GM04504 (cell line): ENCODE results near the gene SFXN5.

Experiments used
- DNase-seq: peaks from one replicate; pipeline ENCODE4 v3.0.0-alpha.2; 2012; ENCODE audit warnings: low read depth

SFXN5 gene

DNA sequence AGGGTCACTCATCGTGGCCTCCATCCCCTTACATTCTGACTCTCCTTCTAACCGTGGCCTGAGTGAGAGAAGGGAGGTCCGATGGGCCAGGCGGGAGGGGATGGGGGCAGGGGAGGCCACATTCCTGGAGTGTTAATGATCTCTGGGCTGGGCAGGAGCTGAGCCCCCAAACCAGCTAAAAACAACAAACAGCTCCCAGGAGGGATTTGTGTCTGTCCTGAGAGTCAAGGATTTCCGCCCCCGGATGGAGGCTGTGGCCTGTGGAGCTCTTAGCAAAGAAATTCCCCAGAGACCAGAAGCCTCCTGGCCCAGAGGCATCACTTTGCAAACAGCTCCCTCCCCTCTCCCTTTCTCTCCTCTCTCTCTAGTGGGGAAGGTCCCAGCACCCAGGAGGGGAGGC lies 130.7 kb downstream of the SFXN5 start:
- DNase-seq = no peak

DNA sequence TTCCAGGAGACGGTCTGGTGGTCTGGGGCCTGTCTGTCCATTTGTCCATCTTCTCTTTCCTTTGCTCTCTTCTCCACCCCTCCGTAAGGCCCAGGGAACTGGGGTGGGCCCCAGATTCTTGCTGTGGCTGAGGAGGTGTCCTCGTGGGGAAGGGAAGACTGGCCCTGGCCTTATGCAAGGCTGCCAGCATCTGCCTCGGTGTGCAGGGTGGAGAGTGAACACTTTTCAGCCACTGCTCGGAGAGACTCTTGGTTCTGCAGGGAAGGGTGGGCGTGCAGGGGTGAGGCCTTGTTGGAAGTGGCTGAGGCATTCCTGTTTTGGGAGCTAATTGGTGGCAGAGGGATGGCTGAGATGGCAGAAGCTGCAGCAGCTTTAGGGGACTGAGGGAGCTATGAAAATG lies 131.2 kb downstream of the SFXN5 start:
- no peak for DNase-seq

GRCh38 chr2:72938455-72938854 lies 133.1 kb downstream of the SFXN5 start:
- no peak for DNase-seq

- no peak for DNase-seq
Observed at GRCh38 chr2:72937356-72937669, 134.2 kb downstream of the SFXN5 start.

- DNase-seq = no peak
Observed at GRCh38 chr2:72936660-72937355, 134.7 kb downstream of the SFXN5 start.

DNA sequence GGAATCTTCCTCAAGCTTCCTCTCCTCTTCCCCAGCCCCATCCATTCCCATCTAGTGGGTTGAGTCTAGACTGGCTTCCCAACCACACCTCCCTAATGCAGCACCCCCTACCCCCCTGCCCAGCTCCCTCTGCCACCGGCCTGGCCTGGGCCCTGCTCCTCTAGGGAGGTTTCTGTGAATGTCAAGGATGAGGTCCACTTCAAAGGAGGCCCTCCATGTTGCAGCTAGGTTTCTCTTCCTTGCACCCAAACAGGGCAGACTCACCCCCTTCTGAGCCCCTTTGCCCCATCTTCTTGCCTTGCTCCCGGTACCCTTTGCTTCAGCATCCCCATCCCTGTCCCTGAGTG lies 135.9 kb downstream of the SFXN5 start:
- no peak for DNase-seq

DNA sequence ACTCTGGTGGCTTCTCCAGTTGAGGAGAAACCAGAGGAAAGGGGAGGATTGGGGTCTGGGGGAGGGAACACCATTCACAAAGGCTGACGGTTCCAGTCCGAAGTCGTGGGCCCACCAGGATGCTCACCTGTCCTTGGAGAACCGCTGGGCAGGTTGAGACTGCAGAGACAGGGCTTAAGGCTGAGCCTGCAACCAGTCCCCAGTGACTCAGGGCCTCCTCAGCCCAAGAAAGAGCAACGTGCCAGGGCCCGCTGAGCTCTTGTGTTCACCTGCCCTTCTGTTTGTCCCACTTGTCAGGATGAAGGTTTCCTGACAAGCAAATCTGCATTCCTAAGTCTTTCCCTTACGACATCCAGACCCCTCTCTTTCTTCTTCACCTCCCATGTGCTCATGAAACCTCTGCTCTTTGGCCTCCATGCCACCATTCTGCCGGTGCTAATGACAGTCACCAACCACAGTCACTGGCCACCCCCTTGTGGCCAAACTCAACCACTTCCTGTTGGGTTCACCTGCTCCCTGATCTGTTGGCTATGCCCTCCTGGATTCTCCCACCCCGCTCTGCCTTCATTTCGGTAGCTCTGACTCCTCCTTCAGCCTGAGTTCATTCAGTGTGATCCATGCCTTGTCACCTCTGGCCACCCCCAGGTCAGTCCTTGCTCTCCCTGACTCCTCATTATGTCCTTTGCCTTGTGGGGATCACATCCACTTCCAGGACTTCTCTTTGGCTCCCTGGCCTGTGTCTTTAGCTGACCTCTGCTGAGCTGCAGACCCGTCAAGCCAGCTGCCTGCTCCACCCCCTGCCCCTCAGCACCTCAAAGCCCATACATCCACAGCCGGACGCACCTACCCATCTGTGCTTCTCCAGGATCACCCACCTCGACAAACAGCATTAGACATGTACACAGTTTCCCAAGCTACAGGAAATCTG lies 136.6 kb downstream of the SFXN5 start:
- DNase-seq = no peak

DNA sequence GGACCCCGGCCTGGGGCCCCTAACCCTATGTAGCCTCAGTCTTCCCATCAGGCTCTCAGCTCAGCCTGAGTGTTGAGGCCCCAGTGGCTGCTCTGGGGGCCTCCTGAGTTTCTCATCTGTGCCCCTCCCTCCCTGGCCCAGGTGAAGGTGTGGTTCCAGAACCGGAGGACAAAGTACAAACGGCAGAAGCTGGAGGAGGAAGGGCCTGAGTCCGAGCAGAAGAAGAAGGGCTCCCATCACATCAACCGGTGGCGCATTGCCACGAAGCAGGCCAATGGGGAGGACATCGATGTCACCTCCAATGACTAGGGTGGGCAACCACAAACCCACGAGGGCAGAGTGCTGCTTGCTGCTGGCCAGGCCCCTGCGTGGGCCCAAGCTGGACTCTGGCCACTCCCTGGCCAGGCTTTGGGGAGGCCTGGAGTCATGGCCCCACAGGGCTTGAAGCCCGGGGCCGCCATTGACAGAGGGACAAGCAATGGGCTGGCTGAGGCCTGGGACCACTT lies 137.8 kb downstream of the SFXN5 start:
- no peak for DNase-seq

GRCh38 chr2:72933207-72933606 lies 138.3 kb downstream of the SFXN5 start:
- DNase-seq = no peak

GRCh38 chr2:72932805-72933204 lies 138.7 kb downstream of the SFXN5 start:
- DNase-seq = no peak

- DNase-seq = no peak
Observed at GRCh38 chr2:72932045-72932740, 139.3 kb downstream of the SFXN5 start.

GRCh38 chr2:72931280-72931910 lies 140.1 kb downstream of the SFXN5 start:
- DNase-seq = no peak

DNA sequence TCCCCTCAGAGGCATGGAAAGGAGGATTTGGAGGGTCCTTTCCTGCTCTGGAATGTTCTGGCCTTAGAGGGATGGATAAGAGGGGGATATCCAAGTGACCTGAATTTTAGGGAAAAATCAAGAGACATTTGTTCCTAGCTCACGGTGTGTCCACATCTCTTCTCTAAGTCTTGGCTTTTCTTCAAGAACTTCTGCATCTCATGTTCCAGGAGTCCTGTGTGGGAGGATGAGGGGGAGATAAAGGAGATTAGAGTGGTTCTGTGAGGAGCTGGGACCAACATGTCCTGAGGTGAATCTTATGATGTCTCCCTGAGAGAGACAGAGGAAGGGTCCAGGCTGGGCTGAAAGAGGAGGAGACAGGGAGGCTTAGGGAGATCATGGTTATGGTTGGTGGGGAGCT lies 142.5 kb downstream of the SFXN5 start:
- DNase-seq = no peak

GRCh38 chr2:72927619-72928550 lies 143.6 kb downstream of the SFXN5 start:
- DNase-seq = no peak

DNA sequence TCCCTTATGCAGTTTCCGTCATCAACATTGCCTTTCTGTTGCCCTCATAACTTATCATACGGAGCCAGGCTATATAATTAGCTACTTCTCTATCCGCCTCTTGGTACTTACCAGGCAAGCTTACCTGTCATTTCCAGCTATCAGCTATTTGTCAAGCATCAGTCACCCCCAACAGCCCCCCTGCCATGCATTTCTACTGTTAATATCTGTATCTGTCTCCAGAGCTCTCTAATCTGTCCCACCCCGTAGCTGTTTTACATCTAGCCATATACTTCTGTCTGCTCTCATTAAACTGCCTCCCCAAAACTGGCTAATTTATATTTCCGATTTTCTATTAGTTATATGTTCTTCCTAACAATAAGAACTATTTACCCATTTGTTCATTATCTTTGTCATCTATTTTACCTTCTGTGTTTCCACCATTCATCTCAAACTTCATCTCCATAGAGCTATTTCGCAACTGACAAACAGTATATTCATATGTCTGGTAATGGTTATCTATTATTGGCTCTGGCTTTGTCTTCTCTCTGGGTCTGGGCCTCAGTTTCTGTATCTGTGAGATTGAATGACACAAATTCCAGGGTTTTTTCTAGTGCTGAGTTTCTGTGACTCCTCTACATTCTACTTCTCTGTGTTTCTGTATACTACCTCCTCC lies 144.6 kb downstream of the SFXN5 start:
- DNase-seq = no peak

DNA sequence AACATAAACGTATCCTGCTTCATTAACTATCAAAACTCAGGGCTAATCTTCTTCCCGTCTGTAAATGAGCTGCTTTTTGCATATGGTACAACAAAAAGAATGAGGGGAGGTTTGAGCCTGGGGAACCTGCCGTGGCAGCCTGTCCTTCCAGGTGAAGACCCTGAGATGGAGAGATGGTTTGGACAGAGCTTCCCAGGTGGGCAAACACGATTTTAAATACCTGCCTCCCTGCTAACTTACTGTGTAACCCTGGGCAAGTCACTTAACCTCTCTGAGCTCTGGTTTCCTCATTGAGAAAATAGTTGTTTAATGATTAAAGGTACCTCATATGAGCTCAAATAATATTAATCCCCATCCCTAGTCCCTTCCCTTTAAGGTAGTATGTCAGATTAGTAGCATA lies 145.1 kb downstream of the SFXN5 start:
- no peak for DNase-seq

DNA sequence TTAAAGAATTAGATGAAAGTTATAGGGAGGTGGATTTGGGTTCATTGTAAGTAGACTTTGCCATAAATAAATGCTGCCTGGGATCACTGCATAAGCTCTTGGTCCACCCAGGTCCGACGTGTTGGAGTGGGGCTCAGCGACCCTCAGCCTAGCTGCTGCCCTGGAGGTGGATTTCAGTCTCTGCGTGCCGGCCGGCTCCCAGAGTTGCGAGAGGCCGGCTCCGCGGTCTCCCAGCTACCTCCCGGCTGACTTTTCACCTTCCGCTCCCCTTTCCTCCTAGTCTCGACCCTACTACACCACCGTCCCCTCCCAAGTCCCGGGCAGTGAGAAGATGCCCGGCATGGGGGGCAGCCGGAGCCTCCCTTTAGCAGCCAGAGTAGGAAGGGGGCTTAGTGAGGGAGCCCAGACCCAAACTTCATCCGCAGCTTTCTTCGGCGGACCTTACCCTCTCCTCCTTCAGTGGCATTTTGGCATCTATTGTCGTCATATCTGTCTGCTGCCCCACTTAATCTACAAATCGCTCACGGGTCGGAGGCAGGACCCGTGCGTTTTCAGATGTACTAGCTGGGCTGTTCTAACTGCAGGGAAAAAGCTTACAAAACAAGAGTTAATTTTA lies 146.1 kb downstream of the SFXN5 start:
- no peak for DNase-seq

GRCh38 chr2:72924353-72925240 lies 146.9 kb downstream of the SFXN5 start:
- no peak for DNase-seq

GRCh38 chr2:72923833-72924352 lies 147.6 kb downstream of the SFXN5 start:
- DNase-seq = no peak
